Stimulated activated naive CD4-positive, alpha-beta T cell treated with Interleukin-2 at 50 U/mL for 16 hours (primary cell): ENCODE results near the gene PATE2.

Experiments
- DNase-seq: peaks from one replicate; lab custom pipeline; 2025; lab: John Stamatoyannopoulos, UW

The PATE2 gene

DNA sequence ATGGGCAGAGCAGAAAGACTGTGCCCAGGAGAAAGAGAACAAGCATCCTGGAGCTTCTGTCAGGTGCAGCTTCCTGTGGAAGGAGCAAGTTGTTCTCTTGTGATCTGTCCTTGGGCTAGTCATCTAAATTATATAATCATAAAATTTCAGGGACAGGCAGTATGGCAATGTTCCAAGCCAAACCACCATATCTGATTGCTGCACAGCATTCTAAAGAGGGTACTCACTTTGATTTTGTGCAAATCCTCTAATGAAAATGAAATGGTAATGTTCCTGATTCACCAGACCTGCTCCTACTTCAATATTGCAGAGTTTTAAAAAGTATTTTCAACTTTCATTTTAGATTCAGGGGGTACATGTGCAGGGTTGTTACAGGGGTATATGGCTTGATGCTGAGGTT is at the start of gene PATE2:
Gene PATE2 (minus strand): TSS at position 101 of the 400 bp plus-strand sequence. CDS start 55 bp downstream, at position 46.
- no peak for DNase-seq

DNA sequence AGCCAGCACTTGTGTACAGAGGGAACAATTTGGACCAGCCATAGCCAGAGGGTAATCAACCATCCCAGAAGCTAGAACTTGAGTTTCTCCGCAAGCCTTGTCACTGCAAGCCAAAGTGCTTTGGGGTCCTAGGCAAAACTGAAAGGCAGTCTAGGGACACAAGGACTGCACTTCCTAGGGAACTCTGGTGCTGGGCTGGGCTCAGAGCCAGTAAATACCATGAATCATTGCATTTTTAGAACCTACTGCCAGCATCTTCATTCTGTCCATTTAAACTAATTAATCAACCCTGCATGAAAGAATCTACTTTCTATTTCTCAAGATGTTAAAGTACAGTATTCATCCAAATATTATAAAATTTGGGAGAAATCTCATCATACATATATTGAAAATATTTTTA is 29.3 kb upstream of the PATE2 start:
- DNase-seq, result no peak

DNA sequence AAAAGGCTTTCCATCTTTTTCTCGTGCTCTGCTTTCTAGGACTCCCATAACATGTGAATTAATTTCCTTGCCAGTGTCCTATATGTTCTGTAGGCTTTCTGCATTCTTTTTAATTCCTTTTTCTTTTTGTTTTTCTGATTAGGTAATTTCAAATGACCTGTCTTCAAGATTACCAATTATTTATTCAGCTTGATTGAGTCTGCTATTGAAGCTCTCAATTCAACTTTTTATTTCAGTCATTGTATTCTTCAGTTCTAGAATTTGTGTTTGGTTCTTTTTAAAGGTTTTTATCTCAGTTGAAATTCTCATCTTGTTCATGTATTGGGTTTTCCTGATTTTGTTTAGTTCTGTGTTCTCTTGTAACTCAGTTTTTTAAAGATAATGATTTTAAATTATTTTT is 23.8 kb upstream of the PATE2 start:
- DNase-seq, result no peak

DNA sequence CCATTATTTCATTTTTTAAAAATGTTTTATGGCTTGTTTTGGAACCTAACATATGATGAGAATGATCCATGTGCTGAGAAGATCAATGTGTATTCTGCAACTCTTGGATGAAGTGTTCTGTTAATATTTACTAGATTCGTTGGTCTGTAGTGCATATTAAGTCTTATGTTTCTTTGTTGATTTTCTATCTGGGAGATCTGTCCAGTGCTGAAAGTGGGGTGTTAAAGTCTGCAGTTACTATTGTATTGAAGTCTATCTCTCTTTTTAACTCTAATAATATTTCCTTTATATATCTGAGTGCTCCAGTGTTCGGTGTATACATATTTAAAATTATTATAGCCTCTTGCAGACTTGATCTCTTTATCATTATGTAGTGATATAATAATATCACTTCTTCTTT is 21.2 kb upstream of the PATE2 start:
- no peak for DNase-seq

DNA sequence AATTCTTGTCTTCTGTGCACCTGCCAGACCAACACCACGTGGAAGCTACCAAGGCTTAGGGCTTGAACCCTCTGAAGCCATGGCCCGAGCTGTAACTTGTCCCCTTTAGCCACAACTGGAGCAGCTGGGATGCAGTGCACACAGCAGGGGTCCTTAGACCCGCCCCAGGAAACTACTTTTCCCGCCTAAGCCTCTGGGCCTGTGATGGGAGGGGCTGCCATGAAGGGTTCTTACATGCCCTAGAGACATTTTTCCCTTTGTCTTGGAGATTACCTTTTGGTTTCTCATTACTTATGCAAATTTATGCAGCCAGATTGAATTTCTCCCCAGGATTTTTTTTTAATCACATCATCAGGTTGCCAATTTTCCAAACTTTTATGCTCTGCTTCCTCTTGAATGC is 19.0 kb upstream of the PATE2 start:
- no peak for DNase-seq

DNA sequence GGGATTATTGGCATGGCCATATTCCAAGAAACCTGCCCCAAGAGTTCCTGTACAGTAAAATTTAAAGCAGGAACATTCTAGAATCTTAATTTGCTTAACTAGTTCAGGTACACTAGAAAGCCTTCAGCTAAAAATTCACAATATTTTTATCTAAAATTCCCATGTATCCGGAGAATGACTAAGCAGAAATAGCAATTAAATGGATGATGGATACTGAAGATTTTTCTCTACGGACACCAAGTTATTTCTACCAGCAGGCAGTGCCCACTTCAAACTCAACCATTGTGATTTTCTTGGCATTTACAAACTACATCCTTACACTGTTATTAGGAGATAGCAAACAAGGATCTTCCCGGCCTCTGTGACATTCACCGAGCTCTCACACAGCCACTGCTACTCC is 12.2 kb upstream of the PATE2 start:
- DNase-seq, result no peak

DNA sequence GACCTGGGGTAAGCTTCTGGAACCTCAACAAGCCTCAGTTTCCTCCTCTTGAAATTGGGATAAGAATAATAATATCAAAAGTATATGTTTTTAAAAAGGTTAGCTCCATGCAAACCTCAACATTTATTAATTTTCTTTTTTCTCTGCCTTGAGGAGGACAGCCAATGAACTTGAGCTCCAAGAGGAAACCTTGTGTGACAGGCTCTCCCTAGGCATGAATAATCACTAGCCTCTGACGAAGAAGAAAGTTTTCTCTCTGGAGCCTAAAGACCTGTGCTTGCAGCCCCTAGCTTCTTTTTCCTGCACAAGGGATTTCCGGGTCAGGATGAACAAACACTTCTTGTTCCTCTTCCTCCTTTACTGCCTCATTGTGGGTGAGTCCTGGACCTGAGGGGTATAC is 9.2 kb upstream of the PATE2 start, which contains the start of gene PATE3:
Gene PATE3 (plus strand): TSS at position 301 of the 400 bp plus-strand sequence. CDS start 25 bp downstream, at position 326.
- DNase-seq, result no peak

DNA sequence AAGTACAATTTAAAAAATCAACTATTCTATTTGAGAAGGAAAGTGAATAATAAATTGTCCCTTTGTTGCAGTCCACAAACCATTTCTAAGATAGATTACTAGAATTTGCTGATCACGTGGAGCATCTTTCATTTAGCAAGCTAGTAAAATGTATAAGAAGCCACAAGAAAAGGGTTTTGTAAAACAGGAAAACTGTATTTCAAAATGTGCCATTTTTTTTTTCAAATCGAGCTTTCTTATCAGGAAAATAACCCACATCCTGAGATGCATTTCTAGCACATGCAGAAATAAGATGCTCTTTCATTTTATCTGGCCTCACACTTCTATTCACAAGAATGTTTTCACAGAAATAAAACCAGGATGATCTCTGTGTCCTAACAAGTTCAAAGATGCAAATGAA is 6.0 kb upstream of the PATE2 start:
- DNase-seq, result no peak

DNA sequence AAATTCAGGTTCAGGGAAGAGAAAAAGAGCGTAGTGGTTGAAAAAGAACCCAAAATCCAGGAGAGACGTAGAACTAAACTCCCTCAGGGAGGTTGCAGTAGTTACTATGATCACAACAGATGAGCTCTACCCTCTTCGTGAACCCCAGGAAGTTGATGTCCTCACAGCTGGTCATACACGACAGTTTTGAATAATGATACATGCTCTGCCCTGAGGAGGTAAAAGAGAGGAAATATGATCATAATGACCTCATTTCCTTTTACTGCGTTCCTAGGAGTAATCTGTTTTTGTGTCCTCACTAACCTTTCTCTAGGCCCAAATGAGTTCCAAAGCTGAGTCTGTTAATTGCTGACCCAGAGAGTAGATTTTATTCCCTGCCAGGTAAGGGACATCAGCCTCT is 1.3 kb downstream of the PATE2 start:
- no peak for DNase-seq

DNA sequence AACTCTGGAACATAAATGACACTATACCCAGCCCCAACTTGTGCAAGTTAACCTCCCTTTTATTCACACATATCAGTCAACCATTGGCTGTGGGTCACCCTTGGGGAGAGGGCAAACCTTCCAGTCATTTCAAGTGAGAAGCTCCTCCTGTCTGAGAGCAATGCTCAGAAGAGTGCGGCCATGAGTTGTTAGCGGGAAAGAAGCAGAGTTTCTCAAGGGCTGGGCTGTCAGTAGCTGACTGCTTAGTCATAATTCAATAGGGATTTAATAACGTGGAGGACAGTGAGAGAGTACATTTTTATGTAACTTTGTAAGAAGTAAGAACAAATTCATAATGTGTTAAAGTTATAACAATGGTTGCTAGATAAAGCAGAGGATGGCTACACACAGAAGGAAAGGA is 5.1 kb downstream of the PATE2 start:
- DNase-seq, result no peak

DNA sequence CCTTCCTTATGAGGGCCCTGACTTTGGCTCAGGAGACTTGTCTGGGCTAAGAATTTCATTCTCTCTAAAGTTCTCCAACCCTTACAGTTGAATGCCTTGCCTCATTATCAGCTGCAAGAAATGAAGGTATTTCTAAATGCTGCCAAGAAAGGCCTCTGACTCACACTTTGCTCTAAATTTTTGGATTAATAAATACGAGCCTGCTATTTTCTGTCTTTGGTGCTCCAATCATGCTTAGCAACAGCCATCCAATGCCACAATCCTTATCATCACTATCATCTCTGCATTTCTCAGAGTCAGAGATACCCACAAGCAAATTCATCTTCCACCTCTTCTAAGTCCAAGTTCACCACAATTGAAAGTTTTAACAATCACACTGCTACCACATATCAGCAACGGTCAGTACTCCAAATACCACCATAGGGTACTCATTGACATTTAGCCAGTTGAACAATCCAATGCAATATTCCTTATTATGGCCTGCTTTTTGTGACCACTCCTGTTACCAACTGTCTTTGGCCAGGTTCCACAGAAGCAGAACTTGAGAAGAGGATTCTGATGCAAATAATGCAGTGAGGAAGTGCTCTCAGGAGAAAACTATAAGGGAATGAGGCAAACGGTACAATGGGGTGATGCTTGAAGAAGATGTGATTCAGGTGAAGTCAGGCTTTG is 5.7 kb downstream of the PATE2 start:
- DNase-seq, result no peak

DNA sequence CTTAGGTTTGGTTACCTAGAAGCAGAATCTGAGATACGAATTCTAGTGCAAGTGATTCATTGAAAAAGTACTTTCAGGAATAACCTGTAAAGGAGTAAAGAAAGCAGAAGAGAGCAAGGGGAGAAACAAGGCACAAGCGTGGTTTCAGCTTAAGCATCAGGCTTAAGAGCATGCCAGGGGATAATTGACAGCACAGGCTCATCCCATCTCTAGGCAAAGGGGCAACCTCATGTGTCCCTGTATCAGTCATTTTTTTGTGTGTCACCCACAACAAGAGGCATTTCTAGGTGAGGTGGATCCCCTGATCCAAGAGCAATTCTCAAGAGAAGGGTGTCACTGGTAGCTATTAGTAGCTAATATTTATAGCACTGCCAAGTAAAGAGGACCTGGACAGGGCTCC is 8.0 kb downstream of the PATE2 start:
- no peak for DNase-seq

DNA sequence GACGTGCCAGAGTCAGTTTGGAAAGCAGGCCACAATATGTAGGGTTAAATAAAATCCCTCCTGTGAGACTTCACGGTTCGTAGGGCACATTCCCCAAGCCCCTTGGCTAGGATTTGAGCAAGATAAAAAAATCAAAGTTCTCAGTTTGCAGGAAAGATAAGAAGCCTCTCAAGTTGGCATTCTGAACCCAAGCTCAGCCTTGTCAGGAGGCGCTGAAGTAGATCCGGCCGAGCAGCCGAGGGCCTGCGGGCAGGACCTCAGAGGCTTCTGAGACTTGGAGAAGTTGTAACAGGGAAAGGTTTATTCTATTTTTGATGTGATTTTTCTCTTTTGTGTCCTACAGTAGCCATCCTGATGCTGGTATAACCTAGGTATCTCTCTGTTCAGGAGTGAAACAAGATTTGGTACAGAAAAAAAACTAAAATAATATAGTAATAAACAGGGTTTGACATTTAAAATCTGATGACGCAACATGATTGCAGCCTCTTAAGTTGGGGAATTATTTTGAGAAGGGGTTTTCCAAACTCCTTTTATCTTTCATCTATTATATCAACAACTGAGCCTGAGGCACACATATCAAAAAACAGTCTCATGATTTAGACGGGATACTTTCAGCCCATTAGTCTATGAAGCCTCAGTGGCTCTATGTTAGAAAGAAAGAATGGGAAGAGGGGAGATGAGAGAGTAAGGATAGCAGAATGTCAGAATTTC is 10.1 kb downstream of the PATE2 start:
- DNase-seq, result no peak

DNA sequence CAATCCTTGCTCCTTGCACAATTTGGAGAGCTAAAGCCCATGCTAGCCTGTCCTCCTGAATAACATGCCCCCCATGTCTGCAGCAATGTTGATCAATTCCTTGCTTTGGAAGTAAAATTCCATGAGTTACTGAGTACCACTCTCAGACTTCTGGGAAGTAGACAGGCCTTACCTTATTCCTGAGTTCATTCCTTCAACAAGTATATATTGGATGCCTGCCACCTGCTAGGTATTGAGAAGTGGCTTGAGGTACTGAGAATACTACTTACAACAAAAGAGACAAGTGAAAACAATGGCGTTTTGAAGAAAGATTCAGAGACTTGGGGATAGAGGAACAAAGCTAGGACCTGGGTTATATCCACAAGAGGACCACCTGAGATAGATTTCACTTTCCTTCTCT is 12.4 kb downstream of the PATE2 start:
- no peak for DNase-seq

DNA sequence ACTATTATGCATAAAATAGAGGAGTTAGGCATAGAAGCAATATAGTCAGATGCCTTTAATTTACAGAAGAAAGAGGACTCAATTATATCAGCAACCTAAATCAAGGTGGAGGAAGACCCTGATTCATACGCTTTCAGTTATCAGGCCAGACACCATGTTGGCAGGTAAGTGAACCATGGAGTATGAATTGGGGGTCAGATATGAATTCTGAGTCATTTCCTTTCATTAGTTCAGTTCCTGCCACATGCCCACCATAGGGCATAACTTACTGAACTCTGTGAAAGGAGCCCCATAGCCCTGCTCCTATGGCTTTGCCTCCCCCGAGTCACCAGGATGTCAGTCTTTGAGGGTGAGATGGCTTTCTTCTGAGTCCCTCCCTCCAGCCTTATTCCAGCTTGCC is 15.1 kb downstream of the PATE2 start:
- no peak for DNase-seq

DNA sequence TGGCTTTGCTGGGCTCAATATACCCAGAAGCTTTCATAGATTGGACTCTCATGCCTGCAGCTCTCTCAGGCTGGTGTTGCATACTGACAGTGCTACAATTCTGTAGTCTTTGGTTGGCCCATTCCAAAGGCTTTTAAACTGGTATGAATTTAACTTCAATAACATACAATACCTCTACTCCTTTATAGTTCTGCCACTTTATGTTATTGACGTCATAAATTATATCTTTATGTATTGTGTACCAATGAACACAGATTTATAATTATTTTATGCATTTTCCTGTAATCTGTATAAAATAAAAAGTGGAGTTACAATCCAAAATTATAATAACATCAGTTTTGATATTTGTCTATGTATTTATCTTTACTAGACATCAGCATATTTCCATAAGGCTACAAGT is 16.2 kb downstream of the PATE2 start:
- no peak for DNase-seq

DNA sequence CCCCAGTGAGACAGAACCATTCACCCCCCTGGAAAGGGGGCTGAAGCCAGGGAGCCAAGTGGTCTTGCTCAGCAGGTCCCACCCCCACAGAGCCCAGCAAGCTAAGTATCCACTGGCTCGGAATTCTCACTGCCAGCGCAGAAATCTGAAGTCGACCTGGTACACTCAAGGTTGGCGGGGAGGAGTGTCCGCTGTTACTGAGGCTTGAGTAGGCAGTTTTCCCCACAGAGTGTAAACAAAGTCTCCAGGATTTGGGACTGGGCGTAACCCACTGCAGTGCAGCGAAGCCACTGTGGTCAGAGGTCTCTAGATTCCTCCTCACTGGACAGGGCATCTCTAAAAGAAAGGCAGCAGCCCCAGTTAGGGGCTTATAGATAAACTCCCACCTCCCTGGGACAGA is 22.6 kb downstream of the PATE2 start:
- no peak for DNase-seq

DNA sequence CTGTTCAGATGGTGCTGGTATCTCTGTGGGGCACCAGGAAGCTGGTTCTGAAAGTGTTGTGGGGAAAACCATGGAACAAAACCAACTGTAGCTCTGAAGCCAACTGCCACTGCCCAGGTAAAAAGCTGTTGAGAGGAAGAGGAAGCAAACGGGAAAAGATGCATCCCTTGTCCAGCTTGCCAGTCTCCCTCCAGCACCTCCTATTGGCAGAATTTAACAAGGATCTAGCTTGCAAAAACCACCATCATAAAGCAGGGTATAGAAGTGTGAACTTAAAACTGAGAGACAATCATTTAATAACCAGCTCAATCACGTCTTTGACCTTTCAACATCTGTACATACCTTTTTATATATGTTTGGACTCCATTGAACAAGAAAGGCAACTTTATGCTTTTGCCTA is 28.0 kb downstream of the PATE2 start:
- DNase-seq, result no peak

DNA sequence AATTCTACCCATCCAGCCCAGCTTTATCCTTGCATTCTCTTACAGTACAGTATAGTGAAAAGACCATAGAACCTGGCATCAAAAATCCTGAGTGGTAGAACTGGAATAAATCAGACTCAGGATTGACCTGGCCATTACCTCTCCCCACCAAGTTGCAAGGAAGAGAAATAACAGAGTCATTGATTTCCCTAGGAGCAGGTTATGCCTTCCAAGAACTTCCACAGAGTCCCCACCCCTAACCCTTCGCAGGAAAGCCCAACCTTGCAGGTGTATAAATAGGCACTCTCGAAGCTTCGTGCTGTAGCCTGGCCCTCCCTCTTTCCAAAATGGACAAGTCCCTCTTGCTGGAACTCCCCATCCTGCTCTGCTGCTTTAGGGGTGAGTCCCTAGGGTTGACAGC is 32.6 kb downstream of the PATE2 start, which contains the start of gene PATE1:
Gene PATE1 (plus strand): TSS at position 301 of the 400 bp plus-strand sequence. CDS start 26 bp downstream, at position 327.
- no peak for DNase-seq

DNA sequence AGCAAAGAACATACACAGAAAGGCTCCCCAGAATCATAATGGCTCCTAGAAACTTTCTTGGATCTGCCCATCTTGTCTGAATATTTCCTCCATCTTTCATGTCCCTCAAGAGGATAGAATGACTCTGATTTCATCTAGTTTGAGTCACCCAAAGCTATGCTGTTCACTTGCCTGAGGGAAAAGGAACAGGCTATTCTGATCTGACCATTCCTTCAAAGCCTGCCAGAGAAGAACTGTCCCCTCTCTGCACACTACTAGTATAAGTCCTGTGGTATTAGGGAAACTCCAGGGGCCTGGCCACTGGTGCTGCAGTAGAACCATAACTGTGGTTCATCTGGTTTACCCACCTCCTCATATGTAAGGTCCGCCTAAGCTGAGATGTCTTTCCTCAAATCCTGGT is 34.9 kb downstream of the PATE2 start:
- DNase-seq, result no peak

DNA sequence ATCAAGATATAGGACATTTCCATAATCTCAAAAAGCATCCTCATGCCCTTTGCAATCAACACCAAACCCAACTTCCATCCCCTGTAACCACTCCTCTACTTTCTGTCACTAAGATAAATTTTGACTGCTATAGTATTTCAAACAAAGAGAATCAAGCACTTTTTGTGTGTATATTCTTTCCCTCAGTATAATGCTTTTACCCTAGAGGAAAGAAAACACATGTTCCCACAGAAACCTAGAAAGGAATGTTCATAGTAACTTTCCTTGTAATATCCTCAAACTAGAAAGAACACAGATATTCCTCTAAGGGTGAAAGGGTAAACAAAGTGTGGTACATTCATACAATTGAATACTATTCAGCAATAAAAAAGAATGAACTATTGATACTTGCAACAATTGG is 38.0 kb downstream of the PATE2 start:
- no peak for DNase-seq

DNA sequence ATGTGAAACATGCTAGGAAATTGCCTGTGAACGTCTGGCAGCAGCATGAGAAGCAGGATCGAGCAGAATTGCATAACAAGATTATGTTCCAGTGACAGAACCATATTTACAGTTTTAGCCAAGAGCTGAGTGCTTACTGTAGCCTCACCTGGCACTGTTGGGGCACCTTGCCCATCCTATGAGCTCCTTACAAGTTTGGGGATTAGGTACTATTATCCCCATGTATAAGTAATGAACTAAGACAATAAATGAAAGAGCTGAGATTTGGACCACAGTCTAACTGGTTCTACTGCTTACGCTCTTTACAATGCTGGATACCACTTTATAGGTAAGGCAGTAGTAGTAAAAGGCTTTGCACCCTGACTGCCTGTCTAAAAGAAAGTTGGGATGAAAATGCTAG is 49.7 kb downstream of the PATE2 start:
- no peak for DNase-seq
